Mammary epithelial cell (primary cell): Measurements from ENCODE around the gene PKHD1.

Experiments
- EZH2 ChIP-seq: IDR thresholded peaks from 2 replicates; pipeline ENCODE4 v1.6.1; 2012; ENCODE audit warnings: low read length, inconsistent platforms, borderline replicate concordance
- TF ChIP-seq, protein P1 (sequence below), 2 donors: IDR thresholded peaks in 1 of 2; conservative IDR thresholded peaks in 1 of 2; 2 replicates each; pipeline ENCODE4 v1.5.1; 2011 to 2012; ENCODE audit warnings: inconsistent platforms in 2 of 2, low read length in 2 of 2, mild to moderate bottlenecking in 2 of 2, control low read depth in 1 of 2, low read depth in 1 of 2; ENCODE audit not compliant: insufficient read depth in 1 of 2; ENCODE audit errors: extremely low read depth in 1 of 2

DNA sequence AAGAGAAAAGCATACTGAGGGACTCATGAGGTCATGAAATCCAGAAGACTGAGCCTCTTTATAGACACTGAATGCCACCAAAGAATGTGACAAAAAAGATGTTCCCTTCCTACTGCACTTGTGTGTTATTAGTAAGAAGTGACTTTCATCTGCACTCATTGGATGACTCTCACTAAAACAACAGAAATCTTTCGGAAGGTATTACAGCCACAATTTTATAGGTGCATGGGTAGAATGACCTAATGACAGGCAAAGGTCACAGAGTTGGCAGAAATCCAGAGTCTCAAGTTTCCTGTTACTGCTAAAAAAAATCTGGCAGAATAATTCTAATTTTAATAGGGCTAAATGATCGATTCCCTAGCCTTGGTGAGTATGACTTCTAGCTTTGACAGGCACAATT is 13.3 kb downstream of the PKHD1 start:
- TF ChIP-seq, protein P1, sequence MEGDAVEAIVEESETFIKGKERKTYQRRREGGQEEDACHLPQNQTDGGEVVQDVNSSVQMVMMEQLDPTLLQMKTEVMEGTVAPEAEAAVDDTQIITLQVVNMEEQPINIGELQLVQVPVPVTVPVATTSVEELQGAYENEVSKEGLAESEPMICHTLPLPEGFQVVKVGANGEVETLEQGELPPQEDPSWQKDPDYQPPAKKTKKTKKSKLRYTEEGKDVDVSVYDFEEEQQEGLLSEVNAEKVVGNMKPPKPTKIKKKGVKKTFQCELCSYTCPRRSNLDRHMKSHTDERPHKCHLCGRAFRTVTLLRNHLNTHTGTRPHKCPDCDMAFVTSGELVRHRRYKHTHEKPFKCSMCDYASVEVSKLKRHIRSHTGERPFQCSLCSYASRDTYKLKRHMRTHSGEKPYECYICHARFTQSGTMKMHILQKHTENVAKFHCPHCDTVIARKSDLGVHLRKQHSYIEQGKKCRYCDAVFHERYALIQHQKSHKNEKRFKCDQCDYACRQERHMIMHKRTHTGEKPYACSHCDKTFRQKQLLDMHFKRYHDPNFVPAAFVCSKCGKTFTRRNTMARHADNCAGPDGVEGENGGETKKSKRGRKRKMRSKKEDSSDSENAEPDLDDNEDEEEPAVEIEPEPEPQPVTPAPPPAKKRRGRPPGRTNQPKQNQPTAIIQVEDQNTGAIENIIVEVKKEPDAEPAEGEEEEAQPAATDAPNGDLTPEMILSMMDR (conservative IDR thresholded peaks at IDR 0.05 in 1 of 2, IDR thresholded peaks at IDR 0.05 in 1 of 2; ENCODE audit: extremely low read depth in 1 of 2, insufficient read depth in 1 of 2, low read depth in 1 of 2, low read length in 2 of 2): no peak
- no peak for TF ChIP-seq EZH2
